Measurements from ENCODE around the gene MTM1.
A peak's percentile ranks its signal among the peaks of the same experiment; 100 is the strongest.

The MTM1 gene

DNA sequence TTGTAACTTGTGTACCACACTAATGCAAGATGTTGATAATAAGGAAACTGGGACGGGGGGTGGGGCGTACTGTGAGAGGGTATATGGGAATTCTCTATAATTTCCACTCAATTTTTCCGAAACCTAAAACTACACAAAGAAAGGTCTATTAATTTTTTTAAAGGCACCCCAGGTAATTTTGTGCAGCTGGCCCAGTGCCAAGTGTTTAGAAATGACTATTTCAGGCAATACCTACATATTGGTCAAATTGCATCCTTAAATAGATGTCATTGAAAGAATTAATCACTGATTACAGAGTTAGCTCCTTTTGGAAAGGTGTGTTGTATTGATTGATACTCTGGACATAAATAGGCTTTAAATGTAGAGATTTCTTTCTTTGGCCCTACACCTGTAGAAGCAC is 114.7 kb downstream of the MTM1 start:
- DNase-seq, result no peak

DNA sequence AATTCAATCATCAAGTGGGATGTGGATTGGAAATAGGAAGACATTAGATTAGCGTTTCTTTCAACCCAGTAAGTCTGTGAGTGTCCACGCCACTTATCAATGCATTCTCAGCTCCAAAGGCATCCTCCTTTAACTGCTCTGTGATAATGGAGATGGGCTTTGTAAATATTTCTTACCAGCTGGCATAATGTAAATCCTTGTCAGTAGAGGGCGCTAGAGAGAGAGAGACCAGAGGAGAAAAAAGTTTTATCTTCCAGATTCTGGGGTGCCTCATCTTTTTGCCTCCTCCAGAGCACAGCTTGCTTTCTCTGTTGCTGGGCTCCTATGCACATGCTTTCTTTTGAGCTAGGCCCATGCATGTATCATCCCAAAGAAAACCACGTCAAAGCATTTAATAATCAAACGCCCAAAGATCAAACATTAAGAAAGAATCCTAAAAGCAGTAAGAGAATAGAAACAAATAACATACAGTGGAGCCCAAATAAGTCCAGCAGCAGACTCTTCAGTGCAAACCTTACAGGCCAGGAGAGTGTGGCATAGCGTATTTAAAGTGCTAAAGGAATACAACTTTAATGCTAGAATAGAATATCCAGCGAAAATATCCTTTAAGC is 115.2 kb downstream of the MTM1 start:
- peak; percentile 26 for DNase-seq

GRCh38 chrX:150688911-150689451 is 120.6 kb downstream of the MTM1 start:
- DNase-seq, result no peak

- DNase-seq, result no peak
Measured at GRCh38 chrX:150690126-150690525, 121.7 kb downstream of the MTM1 start.

GRCh38 chrX:150692296-150692695 is 123.9 kb downstream of the MTM1 start:
- peak; percentile 30 for DNase-seq

DNA sequence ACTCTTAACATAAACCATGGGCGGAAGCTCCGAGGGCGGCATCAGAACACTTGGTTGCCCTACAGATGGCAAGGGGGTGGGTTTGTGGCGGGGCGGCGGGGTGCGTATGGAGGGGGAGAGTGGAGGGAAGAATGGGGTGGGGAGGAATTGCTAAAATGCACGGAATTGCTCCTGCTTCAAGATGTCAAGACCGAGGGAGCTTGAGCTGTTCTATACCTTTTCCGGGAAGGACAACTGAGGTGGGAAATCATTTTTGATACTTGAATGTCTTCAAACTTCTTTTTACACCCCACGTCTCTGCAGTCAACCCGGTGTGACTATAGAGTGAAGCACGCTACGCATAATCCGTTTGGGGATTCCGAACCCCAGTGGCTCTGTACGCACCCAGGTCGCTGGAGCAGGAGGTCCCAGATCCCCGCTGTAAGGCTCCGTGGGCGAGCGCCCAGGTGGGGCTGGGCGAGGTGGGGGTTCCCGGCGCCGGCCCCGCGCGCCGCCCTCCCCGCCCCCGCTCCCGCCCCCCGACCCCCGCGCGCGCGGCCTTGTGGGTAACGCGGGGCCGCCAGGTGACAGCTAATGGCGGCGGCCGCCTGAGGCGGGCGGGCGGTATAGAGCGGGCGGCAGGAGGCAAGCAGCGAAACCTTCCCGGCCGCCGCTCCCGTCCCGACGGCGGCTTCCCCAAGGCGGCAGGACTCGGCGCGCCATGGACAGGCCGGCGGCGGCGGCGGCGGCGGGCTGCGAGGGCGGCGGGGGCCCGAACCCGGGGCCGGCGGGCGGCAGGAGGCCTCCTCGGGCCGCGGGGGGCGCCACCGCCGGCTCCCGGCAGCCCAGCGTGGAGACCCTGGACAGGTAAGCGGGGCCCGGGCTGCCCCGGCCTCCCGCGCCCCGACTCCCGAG is 124.7 kb downstream of the MTM1 start, which contains the start of gene MTMR1:
TSS of gene MTMR1 (plus strand) at position 566 of the 894 bp plus-strand sequence. CDS start at position 701, 135 bp downstream.
- DNase-seq, result peak; percentile 51

GRCh38 chrX:150693725-150694574 is 125.5 kb downstream of the MTM1 start:
- peak; percentile 60 for DNase-seq

DNA sequence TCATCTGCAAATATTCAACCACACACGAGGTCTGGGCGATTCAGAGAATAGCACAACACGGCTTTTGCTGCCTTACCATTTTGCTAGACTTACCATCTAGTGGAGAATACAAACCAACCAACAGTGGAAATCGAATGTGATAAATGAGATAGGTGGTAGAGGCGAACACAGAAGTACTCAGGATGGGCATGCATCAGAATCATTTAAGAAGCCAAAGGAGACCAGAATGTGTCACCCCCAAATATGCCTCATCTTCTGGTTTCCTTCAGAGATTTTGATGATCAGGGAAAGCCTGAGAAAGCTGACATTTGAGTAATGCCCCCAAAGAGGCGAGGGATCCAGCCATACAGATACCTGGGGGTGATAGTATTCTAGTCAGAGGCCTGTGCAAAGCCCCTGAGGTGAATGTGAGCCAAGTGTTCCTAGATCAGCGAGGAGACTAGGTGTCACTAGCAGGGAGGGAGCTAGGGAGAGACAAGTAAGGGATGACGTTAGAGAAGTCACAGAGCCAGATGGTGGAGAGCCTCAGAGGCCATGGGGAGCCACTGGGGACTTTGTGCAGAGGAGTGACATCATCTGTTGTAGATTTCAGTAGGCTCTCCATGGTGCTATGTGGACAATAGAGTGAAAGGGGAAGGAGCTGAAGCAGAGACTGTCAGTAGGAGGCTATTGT is 126.5 kb downstream of the MTM1 start:
- peak; percentile 45 for DNase-seq

- no peak for DNase-seq
Measured at GRCh38 chrX:150696331-150696730, 127.9 kb downstream of the MTM1 start.

DNA sequence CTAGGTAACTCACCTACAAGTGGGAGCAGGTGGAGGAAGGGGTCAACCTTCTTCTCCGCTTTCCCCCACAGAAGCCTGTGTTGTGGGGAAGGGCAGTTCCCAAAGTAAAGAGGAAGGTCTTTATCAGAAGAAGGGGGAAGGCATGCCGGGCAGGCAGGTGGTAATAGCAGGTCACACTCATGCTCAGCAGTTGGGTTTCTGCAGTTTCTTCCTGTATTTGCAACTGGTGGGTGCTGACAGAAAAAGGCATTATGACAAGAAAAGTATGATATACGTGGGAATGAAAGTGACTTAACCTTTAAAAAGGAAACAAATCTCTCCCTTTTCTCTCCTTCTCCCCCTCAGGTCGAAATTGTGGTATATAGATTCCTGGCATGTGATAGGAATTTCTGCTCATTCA is 128.4 kb downstream of the MTM1 start:
- peak; percentile 18 for DNase-seq

DNA sequence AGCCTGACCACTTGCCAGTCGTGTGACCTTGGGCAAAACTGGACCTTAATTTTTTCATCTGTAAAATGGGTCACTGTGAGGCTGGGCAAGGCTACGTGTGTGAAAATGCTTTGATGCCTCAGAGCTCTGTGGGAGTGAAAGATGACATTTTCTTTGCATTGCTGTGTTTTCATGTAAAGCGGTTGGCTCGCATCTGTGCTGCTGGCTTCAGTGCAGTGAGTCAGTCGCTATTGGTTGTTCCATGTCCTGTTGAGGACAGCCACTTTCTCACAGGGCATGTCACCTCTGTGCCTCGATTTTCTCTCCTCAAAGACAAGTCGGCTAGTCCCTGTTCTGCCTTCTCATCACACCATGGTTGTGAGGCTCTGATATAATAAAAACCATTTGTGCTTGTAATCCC is 129.2 kb downstream of the MTM1 start:
- DNase-seq, result peak; percentile 23

GRCh38 chrX:150698981-150699380 is 130.6 kb downstream of the MTM1 start:
- no peak for DNase-seq

- no peak for DNase-seq
Measured at GRCh38 chrX:150700107-150700506, 131.7 kb downstream of the MTM1 start.

GRCh38 chrX:150701377-150701776 is 133.0 kb downstream of the MTM1 start:
- no peak for DNase-seq

DNA sequence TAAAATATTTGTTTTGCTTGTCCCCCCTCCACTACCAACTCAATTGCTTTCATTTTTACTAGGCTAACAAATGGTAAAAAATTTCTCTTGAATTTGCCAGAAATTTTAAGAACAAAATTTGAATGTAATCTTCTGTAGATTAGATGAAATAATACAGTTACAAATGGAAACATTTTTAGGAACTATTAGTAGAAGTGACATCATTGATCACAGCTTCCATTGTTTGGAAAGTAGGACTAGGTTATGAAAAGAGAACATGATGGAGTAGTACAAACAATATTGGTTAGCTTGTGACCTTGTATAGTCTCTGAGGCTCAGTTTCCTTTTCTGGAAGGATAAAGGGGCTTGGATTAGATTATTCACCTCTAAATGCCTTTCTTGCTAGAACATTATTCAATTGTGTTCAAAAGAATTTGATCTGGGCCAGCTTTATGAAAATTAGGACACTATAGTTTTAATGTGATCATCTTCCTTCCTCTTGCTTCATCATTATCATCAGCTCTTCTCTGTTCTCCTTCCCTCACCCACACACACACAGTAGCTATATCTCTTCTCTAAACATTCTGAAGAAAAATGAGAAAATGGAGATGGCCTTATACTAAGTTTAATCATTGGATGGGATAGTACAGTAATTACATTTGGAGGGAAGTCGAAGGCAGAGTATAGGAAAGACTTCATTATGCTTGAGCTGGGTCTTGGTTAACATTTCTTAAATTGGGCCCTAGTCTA is 134.7 kb downstream of the MTM1 start:
- no peak for DNase-seq

DNA sequence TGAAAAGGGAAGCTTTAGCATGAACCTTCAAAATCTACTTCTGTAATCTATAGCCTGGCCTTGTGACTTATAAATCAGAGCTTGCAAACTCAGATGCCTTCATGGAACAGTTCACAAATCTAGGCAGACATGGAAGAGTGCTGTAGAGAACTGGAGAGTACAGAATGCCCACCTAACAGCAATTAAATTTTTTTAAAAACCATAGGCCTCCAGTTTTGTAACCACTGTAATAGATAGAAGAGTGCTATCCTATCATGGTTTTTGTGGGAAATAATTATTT is 135.2 kb downstream of the MTM1 start:
- DNase-seq, result no peak

- DNase-seq, result peak; percentile 27
Measured at GRCh38 chrX:150704030-150704613, 135.7 kb downstream of the MTM1 start.

DNA sequence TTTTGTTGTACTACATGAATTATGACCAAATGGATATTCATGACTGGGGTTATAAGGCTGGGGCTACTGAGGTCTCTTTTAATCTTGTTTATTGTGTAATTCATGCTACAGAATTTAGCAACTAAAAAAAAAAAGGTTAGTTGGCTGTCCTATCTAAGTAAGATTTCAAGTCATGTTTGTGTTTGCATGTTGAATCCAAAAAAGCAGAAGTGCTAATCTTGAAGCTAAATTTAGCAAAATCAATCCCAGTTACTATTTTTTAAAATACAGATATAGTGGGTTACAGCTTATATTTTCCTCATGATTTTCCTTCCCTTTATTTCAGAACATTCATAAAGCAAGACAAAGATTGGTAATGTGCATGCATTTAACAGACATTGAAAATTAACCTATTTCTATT is 144.2 kb downstream of the MTM1 start:
- DNase-seq, result no peak

GRCh38 chrX:150715184-150715583 is 146.8 kb downstream of the MTM1 start:
- no peak for DNase-seq

DNA sequence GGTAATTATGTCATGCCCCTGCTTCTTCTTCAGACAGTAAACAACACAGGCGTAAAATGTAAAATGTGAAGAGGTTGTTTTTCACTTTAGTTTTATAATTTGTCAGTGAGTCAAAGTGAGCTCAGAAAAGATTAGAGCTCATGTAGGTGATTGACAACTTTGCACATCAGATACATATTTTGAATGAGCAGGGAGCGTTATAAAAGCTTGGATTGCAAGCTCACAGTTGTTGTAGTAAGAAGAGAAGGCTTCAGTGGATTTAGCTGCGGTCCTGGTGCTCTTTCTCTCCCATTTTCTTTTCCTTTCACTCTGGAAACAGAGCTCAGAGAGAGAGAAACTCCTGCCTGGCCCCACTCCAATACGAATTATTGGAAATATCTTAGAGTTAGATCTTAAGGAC is 151.2 kb downstream of the MTM1 start:
- no peak for DNase-seq

Data from stimulated activated CD4-positive, alpha-beta T cell treated with anti-CD3 and anti-CD28 coated beads, Interleukin-4, amount 100 ng/mL, for 24 hours (primary cell).